ENCODE results near the gene C5orf15. TPM values are rescaled to one million over a fixed set of nuclear protein-coding genes. Genes with fewer than 3 reads are reported as not detected.

C5orf15 gene
- total RNA-seq, 1 donor from 2014 or later, result 73.2 TPM

DNA sequence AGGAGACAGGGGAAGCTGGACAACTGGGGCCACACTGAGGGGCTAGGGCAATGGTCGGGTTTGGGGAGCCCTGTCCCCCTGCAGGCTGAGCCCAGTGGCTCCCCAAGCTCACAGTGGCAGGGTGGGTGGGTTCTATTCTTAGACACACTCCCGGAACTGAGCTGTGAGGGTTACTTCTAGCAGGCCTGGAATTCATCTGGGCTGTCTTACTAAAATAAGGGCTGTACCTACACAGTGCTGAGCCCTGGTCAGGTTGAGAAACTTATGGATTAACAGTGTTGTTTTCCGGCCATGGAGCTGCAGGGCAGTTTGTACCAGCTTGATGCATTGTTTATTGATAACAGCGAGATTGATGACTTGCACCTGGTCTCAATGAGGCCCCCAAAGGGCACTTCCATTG is 58.8 kb downstream of the C5orf15 start:
- no peak for DNase-seq (ENCODE audit: low read depth)
- TF ChIP-seq, protein P1, sequence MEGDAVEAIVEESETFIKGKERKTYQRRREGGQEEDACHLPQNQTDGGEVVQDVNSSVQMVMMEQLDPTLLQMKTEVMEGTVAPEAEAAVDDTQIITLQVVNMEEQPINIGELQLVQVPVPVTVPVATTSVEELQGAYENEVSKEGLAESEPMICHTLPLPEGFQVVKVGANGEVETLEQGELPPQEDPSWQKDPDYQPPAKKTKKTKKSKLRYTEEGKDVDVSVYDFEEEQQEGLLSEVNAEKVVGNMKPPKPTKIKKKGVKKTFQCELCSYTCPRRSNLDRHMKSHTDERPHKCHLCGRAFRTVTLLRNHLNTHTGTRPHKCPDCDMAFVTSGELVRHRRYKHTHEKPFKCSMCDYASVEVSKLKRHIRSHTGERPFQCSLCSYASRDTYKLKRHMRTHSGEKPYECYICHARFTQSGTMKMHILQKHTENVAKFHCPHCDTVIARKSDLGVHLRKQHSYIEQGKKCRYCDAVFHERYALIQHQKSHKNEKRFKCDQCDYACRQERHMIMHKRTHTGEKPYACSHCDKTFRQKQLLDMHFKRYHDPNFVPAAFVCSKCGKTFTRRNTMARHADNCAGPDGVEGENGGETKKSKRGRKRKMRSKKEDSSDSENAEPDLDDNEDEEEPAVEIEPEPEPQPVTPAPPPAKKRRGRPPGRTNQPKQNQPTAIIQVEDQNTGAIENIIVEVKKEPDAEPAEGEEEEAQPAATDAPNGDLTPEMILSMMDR (conservative IDR thresholded peaks at IDR 0.05; ENCODE audit: low read depth, low read length), result no peak
- no peak overlapping the region for H3K4me3 ChIP-seq (ENCODE audit: low read depth, low read length)

DNA sequence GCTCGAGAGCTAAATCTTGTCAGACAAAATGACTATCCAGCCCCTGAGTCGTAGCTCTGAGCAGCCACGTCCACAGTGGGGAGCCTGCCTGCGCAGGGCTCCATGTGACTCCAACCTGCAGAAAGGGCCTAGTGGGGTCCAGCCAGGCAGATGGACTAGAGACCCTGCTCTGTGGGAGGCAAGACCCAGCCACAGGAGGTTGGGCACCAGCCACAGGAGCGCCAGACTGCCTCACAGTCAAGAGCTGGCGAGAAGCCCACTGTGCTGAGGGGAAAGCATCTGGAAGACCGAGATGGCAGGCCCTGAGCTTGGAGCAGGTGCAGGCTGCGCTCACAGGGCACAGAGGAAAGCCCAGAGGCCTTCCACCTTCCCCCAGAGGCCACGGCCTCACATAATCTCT is 61.4 kb downstream of the C5orf15 start:
- no peak overlapping the region for H3K4me3 ChIP-seq (ENCODE audit: low read depth, low read length)
- DNase-seq (ENCODE audit: low read depth), result no peak
- TF ChIP-seq, protein P1 (conservative IDR thresholded peaks at IDR 0.05; ENCODE audit: low read depth, low read length), result no peak

DNA sequence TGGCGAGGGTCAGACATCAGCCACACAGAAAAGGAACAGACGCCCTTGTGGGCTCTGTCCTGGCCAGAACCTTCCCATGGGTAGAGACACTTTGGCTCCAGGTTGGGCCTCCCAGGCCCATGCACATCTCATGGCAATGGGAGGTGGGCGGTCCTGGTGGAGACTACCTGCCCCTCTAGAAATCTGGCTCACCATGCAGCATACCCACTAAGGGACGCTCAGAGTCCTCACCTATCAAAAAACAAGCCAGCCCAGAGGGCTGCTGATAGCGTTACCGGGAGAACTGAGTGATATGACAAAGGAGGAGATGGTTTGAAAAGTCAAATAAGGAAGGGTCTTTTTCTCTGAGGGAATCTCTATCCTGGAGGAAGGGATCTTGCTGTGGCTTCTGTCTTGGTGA is 62.1 kb downstream of the C5orf15 start:
- TF ChIP-seq, protein P1 (conservative IDR thresholded peaks at IDR 0.05; ENCODE audit: low read depth, low read length), result no peak
- no peak overlapping the region for H3K4me3 ChIP-seq (ENCODE audit: low read depth, low read length)
- no peak for DNase-seq (ENCODE audit: low read depth)

Other genes with a start within 250 kb of the C5orf15 start
- 295 and 368 TPM in 2 replicates for gene VDAC1, start 36.4 kb upstream of the C5orf15 start, total RNA-seq
- 3.5 and 3.6 TPM in 2 replicates for gene TCF7, start 146.1 kb upstream of the C5orf15 start, total RNA-seq
- gene SKP1, start 208.3 kb upstream of the C5orf15 start, total RNA-seq, result 210 and 277 TPM in 2 replicates